ENCODE measurements around the gene IRF2BP2. TPM values are rescaled to one million over a fixed set of nuclear protein-coding genes. Genes with fewer than 3 reads are reported as not detected.

The IRF2BP2 gene
- total RNA-seq, 1 experiment from 2014 or later = 122 TPM

DNA sequence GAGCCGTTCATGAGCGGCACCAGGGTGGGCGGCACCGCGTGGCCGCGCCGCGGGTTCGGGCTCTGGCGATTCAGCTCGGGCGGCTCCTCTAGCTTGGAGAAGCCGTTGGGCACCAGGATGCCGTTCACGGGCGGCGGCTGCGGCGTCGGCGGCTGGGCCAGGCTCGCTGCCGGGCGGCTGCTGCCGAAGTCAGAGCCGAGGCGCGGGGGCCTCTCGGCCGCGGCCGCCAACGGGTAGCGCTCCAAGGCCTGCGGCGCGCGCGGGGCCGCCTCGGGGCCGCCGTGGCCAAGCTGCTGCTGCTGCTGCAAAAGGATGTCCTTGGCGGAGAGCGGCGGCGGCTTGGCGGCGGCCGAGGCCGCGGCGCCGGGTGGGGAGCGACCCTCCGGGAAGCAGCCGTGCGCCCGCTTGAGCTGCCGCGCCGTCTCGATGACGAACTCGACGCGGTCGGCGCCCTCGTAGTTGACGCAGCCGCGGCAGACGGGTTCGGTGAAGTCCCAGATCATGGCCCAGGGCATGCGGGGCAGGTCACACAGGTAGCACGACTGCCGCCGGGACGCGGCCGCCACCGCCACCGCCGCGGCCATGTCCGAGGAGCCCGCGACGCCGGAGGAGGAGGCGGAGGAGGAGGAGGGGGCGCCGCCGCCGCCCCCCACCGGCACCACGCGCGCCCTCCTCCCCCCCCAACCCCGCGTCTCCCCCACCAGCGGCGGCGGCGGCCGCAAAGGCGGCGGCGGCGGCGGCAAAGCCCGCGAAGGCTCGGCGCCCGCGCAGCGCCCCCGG is 877 bp downstream of the IRF2BP2 start:
- intact Hi-C loops (cut with micrococcal nuclease; ENCODE audit: unreplicated experiment) = loop anchor here (1.0 to 10.0 kb wide), 3 partner anchors 110 to 494 kb away; no protein-coding TSS in a partner anchor
- Histone ChIP-seq H3K36me3 (ENCODE audit: low read depth) (peaks cover 39% of the 10 kb centered on the region), H3K9me3 (ENCODE audit: insufficient read depth, low read depth) (no peaks in the 10 kb centered on the region), H3K4me2 (peak overlapping the region; percentile 99), H2AFZ (no peak overlapping the region), H3K79me2 (ENCODE audit: low read depth) (peaks cover 56% of the 10 kb centered on the region), H3F3A (ENCODE audit: insufficient read depth, low read depth) (peaks cover 72% of the 10 kb centered on the region), H3K4me3 (peak overlapping the region; percentile 81; the same call in 1 of the 2 replicates), H3K4me1 (replicated peaks; ENCODE audit: insufficient read depth) (peaks cover 28% of the 10 kb centered on the region), H4K20me1 (ENCODE audit: insufficient read depth) (peaks cover 31% of the 10 kb centered on the region), H3K9me2 (ENCODE audit: insufficient read depth) (no peaks in the 10 kb centered on the region), H3K27me3 (ENCODE audit: insufficient read depth, low read depth) (no peaks in the 10 kb centered on the region), H3K27ac (peak overlapping the region; percentile 99)
- POLR2A ChIA-PET (ENCODE audit: unreplicated experiment) = interaction anchor here (0.6 to 0.7 kb wide), 2 partner anchors 93 to 153 kb away, joined by 5 to 12 read pairs; no protein-coding TSS in a partner anchor
- CTCF ChIA-PET = interaction anchor here (0.6 kb wide), 1 partner anchor 1448 kb away, joined by 3 read pairs; no protein-coding TSS in a partner anchor
- TF ChIP-seq, protein P1, sequence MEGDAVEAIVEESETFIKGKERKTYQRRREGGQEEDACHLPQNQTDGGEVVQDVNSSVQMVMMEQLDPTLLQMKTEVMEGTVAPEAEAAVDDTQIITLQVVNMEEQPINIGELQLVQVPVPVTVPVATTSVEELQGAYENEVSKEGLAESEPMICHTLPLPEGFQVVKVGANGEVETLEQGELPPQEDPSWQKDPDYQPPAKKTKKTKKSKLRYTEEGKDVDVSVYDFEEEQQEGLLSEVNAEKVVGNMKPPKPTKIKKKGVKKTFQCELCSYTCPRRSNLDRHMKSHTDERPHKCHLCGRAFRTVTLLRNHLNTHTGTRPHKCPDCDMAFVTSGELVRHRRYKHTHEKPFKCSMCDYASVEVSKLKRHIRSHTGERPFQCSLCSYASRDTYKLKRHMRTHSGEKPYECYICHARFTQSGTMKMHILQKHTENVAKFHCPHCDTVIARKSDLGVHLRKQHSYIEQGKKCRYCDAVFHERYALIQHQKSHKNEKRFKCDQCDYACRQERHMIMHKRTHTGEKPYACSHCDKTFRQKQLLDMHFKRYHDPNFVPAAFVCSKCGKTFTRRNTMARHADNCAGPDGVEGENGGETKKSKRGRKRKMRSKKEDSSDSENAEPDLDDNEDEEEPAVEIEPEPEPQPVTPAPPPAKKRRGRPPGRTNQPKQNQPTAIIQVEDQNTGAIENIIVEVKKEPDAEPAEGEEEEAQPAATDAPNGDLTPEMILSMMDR (conservative IDR thresholded peaks at IDR 0.05) = no peak
- no peak for TF ChIP-seq EZH2 (IDR thresholded peaks at IDR 0.05; ENCODE audit: low read depth)
- BruUV-seq (replicated peaks) = no TSS peak
- DNase-seq = peak in 1 of 2 experiments; percentile 45

DNA sequence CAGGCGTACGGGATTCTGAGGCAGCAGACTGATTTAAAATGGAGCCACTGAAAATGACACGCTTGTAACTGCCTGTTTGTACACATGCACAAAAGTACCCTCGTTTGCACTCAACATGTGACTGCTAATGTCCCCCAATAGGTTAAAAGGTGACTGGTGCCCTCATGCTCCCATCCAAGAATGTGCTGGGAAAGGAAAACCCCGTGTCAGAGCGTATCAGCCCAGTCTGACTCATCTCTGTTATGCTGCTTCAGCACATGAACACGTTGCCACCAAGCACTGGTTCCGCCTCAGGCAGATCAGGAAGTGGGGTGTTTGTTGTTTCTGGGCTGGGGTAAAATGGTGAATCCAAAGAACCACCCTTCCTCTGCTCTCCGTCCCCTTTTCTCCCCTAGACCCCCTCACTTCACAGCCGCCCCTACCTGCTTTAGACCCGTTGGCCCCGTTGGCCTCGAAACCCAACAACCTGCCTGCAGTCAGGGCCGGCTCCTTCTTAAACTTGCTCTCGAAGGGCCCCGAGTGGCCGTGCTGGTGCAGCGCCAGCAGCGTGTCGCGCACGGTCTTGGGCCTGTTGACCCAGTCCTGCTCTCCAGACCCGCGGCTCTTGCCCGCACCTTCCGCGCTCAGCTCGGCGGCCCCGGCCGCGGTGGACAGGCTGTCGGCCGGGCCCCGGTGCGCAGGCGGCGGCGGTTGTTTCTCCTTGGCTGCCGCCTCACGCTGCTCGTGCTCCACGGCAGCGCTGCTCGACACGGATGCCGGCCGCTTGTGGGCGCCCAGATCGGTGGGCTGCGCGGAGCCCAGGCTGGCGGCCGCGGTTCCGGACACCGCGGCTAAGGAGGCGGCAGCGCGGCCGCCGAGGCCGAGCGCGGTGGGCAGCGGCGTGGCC is 1.7 kb downstream of the IRF2BP2 start:
- TF ChIP-seq EZH2 (IDR thresholded peaks at IDR 0.05; ENCODE audit: low read depth) = no peak
- TF ChIP-seq, protein P1 (conservative IDR thresholded peaks at IDR 0.05) = no peak
- no peaks in the 10 kb centered on the region for H3K9me2 ChIP-seq (ENCODE audit: insufficient read depth)
- no peak overlapping the region for H2AFZ ChIP-seq
- intact Hi-C loops (cut with micrococcal nuclease; ENCODE audit: unreplicated experiment) = loop anchor here (1.0 to 10.0 kb wide), 3 partner anchors 109 to 493 kb away; no protein-coding TSS in a partner anchor
- peak overlapping the region; percentile 99 for H3K4me2 ChIP-seq
- BruUV-seq (replicated peaks) = no TSS peak
- DNase-seq = peak; percentile 79 to 93
- H3K27me3 ChIP-seq (ENCODE audit: insufficient read depth, low read depth) = no peaks in the 10 kb centered on the region
- ChIA-PET POLR2A (ENCODE audit: unreplicated experiment) (no interaction called here), CTCF (no interaction called here)
- H3K4me1 ChIP-seq (replicated peaks; ENCODE audit: insufficient read depth) = peaks cover 28% of the 10 kb centered on the region
- peaks cover 48% of the 10 kb centered on the region for H3K36me3 ChIP-seq (ENCODE audit: low read depth)
- H3K9me3 ChIP-seq (ENCODE audit: insufficient read depth, low read depth) = no peaks in the 10 kb centered on the region
- peak overlapping the region; percentile 81 for H3K4me3 ChIP-seq
- peak overlapping the region; percentile 99 for H3K27ac ChIP-seq
- H3K79me2 ChIP-seq (ENCODE audit: low read depth) = peaks cover 64% of the 10 kb centered on the region
- peaks cover 31% of the 10 kb centered on the region for H4K20me1 ChIP-seq (ENCODE audit: insufficient read depth)
- H3F3A ChIP-seq (ENCODE audit: insufficient read depth, low read depth) = peaks cover 72% of the 10 kb centered on the region

Data from PC-9 (cell line).